Dedifferentiated amniotic fluid mesenchymal stem cell (primary cell): ENCODE measurements around the gene ADD3.
"Not testable (repeated sequence)": the region's sequence is repeated elsewhere in the genome, so short reads cannot be mapped to it uniquely, and the experiment has no call there.

Experiments
- DNase-seq: peaks from one replicate; pipeline ENCODE4 v3.0.0-alpha.2; 2016; ENCODE audit errors: extremely low spot score

The ADD3 gene

GRCh38 chr10:109976681-109977080 lies 31.1 kb upstream of the ADD3 start:
- DNase-seq = no peak

GRCh38 chr10:109977382-109977806 lies 30.4 kb upstream of the ADD3 start:
- DNase-seq = peak; percentile 73

GRCh38 chr10:109978481-109978880 lies 29.3 kb upstream of the ADD3 start:
- DNase-seq = peak; percentile 70

GRCh38 chr10:109979215-109979614 lies 28.6 kb upstream of the ADD3 start:
- DNase-seq = no peak

- no peak for DNase-seq
These were observed 26.1 kb upstream of the ADD3 start for GRCh38 chr10:109981650-109982049.

GRCh38 chr10:109982123-109982522 lies 25.7 kb upstream of the ADD3 start:
- no peak for DNase-seq

- DNase-seq = no peak
These were observed 25.0 kb upstream of the ADD3 start for GRCh38 chr10:109982812-109983211.

- DNase-seq = no peak
These were observed 23.8 kb upstream of the ADD3 start for GRCh38 chr10:109984013-109984412.

GRCh38 chr10:109985768-109986167 lies 22.0 kb upstream of the ADD3 start:
- DNase-seq = not testable (repeated sequence)

- peak; percentile 78 for DNase-seq
These were observed 20.2 kb upstream of the ADD3 start for GRCh38 chr10:109987452-109988211.

GRCh38 chr10:109988212-109988596 lies 19.6 kb upstream of the ADD3 start:
- no peak for DNase-seq

GRCh38 chr10:109991266-109991855 lies 16.4 kb upstream of the ADD3 start:
- no peak for DNase-seq

- DNase-seq = peak; percentile 76
These were observed 15.3 kb upstream of the ADD3 start for GRCh38 chr10:109992485-109992884.

- no peak for DNase-seq
These were observed 14.0 kb upstream of the ADD3 start for GRCh38 chr10:109993551-109994330.

GRCh38 chr10:109994711-109995577 lies 12.8 kb upstream of the ADD3 start:
- no peak for DNase-seq

- DNase-seq = no peak
These were observed 12.2 kb upstream of the ADD3 start for GRCh38 chr10:109995595-109995994.

- DNase-seq = no peak
These were observed 11.6 kb upstream of the ADD3 start for GRCh38 chr10:109996225-109996624.

- no peak for DNase-seq
These were observed 11.0 kb upstream of the ADD3 start for GRCh38 chr10:109996766-109997171.

GRCh38 chr10:109997233-109997632 lies 10.6 kb upstream of the ADD3 start:
- DNase-seq = no peak

GRCh38 chr10:109998513-109998912 lies 9.3 kb upstream of the ADD3 start:
- DNase-seq = no peak

- DNase-seq = no peak
These were observed 4.8 kb upstream of the ADD3 start for GRCh38 chr10:110002801-110003523.
